Activated CD4-positive, CD25-positive, alpha-beta regulatory T cell treated with anti-CD3 and anti-CD28 coated beads, Interleukin-2, amount 50 U/mL, for 24 hours (primary cell): Measurements from ENCODE around the gene ZBTB20.
A peak's percentile ranks its signal among the peaks of the same experiment; 100 is the strongest.

Experiments
- ATAC-seq, 2 donors: fragments of 150-1000 bp; cut with Tn5 transposase; one replicate each; pipeline ENCODE4 v1.10.0; 2021; ENCODE audit warnings: mild to moderate bottlenecking in 1 of 2, moderate library complexity in 1 of 2

ZBTB20 gene

GRCh38 chr3:115087512-115087911 is 59.6 kb downstream of the ZBTB20 start:
- ATAC-seq: no peak

DNA sequence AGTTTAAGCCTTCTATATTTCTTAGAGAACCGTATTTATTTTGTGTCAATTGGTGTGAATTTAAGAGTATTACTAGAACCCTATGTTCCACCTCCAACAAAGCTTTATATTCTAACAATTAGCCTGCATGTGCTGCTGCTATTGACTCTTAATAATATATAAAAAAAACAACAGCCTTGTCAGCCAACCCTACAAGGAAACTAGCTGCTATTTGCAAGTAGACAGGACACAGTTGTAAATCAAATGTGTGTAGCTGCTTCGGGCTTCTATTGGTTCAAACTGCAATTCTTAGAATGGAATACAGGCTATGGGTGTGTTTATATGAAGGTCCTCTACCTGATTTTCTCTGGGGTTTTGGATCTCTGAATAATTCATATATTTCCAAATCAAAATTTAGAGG is 60.7 kb downstream of the ZBTB20 start:
- ATAC-seq: no peak

GRCh38 chr3:115085197-115085865 is 61.8 kb downstream of the ZBTB20 start:
- ATAC-seq: no peak

GRCh38 chr3:115084686-115085085 is 62.4 kb downstream of the ZBTB20 start:
- ATAC-seq: no peak

DNA sequence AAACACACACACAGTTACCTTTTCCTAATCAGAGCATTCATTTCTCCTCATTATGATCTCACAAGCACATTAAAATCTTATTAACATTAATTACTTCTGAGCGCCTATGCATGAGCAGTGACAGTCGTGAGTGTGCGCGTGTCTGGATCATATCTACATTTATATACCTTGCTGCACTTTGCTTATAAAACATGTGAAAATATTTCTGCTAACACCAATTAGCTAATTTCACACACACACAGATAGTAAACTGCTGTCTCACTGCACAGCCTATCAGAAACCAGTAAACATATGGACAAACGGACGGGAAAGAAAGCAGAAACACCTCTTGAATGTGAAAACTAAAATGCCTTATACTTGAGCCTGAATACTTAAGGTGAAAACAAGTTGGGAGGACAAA is 64.8 kb downstream of the ZBTB20 start:
- ATAC-seq: no peak

DNA sequence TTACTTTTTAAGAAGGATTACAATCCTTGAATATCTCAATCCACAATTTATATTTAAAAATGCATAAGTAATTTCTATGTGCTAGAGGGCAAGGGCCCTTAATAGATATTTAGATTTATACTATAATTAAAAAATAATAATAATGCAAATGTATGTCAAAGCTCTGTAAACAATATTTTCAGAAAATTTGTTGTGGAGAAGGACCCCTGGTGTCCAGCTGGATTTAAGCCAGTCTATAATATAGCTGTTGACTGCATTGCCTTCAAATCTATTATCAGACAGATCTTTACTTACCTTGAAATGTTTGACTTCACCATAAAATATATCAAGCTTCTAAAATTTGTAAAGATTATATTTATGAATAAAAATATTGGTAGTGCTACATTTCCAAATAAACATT is 65.6 kb downstream of the ZBTB20 start:
- ATAC-seq: no peak

DNA sequence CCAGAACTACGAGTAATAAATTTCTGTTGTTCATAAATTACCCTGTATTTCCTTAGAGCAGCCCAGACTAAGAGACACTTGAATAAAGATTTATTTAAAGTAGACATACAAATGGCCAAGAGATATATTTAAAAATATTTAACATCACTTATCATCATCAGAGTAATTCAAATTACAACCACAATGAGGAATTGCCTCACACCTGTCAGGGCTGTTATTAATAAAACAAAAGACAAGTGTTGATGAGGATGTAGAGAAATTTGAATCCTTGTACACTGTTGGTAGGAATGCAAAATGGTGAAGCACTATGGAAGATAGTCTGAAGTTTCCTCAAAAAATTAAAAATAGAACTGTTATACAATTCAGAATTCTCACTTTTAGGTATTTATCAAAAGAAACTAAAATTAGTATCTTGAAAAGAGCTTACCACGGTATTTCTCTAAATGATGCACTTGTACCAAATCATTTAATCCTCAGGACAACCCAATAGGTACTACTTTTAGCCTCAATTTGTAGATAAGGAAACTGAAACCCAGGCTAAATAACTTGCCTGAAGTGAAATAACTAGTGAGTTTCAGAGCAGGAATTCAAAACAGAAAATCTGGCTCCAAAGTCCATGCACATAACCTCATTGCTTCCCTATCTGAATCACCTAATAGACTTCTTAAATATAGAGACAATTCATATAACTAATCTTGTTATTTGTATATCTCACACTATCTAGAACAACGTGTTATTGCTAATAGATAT is 69.4 kb downstream of the ZBTB20 start:
- ATAC-seq: peak in 1 of 2 donors; percentile 17

- ATAC-seq: no peak
Observed at GRCh38 chr3:115074502-115074901, 72.6 kb downstream of the ZBTB20 start.

GRCh38 chr3:115072265-115073021 is 74.6 kb downstream of the ZBTB20 start:
- ATAC-seq: no peak

GRCh38 chr3:115071601-115072000 is 75.5 kb downstream of the ZBTB20 start:
- no peak for ATAC-seq

- ATAC-seq: no peak
Observed at GRCh38 chr3:115071166-115071565, 75.9 kb downstream of the ZBTB20 start.

- no peak for ATAC-seq
Observed at GRCh38 chr3:115068799-115069198, 78.3 kb downstream of the ZBTB20 start.

DNA sequence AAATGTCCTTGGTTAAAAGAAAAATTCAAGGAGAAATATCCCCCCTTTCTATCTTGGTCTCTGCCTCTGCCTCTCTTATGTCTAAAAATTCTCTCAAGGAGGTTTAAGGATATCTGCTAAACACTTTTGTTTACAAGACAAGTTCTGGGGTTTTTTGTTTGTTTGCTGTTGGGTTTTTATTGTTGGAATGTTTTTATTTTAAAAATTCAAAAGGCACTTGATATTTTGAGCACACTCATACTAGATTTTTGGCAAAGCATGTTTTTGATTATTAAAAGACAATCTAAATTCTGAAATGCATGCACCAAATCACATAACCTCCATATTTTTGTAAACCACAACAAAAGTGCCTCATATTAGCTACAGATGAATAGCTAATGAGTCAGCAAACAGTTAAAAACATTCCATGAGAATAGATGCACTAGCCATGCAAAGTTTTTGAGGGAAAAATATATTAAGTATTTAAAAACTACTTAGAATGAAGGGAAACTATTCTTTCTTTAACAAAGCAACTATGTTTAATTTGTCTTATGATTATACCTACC is 84.6 kb downstream of the ZBTB20 start:
- ATAC-seq: no peak

GRCh38 chr3:115062009-115062408 is 85.1 kb downstream of the ZBTB20 start:
- ATAC-seq: no peak

DNA sequence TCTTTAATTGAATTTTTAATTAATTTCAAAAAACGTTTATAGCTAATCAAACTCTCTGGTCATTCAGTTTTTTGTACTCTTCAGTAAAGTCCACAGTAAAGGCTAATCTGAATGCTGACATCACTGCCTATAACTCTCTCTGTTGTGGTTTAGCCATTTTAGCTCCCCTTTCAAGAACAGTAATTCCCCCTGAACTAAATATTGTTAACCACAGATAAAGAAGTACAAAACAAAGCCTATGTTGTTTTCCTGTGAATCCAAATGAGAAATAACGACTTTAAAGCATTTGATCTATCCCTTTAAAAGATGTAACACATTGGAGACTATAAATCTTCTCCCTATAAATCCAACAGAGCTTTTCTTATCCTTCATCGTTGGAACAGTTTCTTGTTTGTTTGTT is 94.2 kb downstream of the ZBTB20 start:
- no peak for ATAC-seq

- ATAC-seq: no peak
Observed at GRCh38 chr3:115042351-115042750, 104.7 kb downstream of the ZBTB20 start.

- ATAC-seq: no peak
Observed at GRCh38 chr3:115040673-115041286, 106.3 kb downstream of the ZBTB20 start.

- no peak for ATAC-seq
Observed at GRCh38 chr3:115040246-115040645, 106.8 kb downstream of the ZBTB20 start.

- ATAC-seq: no peak
Observed at GRCh38 chr3:115038817-115039216, 108.3 kb downstream of the ZBTB20 start.

DNA sequence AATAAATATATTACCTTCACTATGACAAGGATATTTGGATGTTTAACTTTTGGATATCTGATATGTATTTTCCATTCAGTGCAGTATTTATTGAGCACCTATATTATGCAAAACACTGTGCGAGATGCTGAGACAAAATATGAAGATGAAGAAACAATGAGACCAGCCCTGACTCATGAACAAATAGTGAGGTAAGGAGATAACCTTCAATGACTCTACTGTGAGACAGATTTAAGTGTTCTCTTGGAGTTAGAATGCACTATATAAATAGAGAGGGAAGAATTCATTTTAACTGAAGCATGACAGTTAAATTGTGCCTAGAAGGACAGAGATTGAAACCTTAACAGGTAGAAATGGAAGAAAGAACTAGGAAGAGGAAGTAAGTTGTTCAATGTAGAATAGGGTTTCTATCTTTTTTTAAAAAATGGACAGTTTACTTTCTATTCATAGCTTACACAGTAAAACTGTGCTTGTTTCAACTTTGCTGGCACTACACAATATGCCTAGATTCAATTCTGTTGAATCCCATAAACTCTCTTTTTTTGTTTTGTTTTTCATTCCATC is 124.2 kb downstream of the ZBTB20 start:
- ATAC-seq: no peak

GRCh38 chr3:115022199-115022598 is 124.9 kb downstream of the ZBTB20 start:
- no peak for ATAC-seq

- no peak for ATAC-seq
Observed at GRCh38 chr3:115021061-115021460, 126.0 kb downstream of the ZBTB20 start.

GRCh38 chr3:115019900-115020299 is 127.2 kb downstream of the ZBTB20 start:
- no peak for ATAC-seq
